ENCODE measurements around the gene ITPK1.

ITPK1 gene

GRCh38 chr14:93010130-93010499, 105.6 kb downstream of the ITPK1 start:
- no peak for DNase-seq (ENCODE audit: insufficient read length, low spot score)
- no peak for FAIRE-seq
- TF ChIP-seq, protein P1, sequence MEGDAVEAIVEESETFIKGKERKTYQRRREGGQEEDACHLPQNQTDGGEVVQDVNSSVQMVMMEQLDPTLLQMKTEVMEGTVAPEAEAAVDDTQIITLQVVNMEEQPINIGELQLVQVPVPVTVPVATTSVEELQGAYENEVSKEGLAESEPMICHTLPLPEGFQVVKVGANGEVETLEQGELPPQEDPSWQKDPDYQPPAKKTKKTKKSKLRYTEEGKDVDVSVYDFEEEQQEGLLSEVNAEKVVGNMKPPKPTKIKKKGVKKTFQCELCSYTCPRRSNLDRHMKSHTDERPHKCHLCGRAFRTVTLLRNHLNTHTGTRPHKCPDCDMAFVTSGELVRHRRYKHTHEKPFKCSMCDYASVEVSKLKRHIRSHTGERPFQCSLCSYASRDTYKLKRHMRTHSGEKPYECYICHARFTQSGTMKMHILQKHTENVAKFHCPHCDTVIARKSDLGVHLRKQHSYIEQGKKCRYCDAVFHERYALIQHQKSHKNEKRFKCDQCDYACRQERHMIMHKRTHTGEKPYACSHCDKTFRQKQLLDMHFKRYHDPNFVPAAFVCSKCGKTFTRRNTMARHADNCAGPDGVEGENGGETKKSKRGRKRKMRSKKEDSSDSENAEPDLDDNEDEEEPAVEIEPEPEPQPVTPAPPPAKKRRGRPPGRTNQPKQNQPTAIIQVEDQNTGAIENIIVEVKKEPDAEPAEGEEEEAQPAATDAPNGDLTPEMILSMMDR (IDR thresholded peaks at IDR 0.05; ENCODE audit: insufficient read depth, missing control alignments): no peak

DNA sequence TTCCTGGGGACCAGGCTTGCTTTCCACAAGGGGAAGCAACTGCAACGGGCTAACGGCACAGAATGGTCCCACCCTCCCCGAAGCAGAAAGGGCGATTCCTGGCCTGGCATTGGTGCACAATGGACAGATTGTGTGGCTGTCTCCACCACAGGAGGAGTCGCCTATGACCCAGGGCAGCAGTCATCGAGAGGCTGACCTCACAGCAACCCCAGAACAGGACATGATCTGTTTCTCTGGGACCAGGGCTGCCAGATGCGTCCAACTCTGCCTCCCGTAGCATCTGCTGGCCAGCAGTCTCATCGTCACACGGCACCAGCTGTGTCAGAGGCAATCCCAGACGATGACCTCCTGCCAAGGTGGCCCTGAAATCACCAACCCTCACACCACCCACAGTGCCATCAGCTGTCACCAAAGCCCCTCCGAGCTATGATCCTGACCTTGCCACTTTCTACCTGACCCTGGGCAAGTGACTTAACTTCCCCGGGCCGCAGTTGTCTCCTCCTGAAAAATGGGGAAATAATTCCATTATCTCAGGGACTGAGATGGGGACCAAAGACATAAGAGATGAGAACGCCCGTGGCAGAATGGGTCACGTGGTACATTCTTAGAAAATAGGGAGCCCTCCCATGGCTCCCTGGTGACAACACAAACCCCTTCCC, 106.1 kb downstream of the ITPK1 start:
- TF ChIP-seq, protein P1 (IDR thresholded peaks at IDR 0.05; ENCODE audit: insufficient read depth, missing control alignments): no peak
- no peak for DNase-seq (ENCODE audit: insufficient read length, low spot score)
- no peak for FAIRE-seq

DNA sequence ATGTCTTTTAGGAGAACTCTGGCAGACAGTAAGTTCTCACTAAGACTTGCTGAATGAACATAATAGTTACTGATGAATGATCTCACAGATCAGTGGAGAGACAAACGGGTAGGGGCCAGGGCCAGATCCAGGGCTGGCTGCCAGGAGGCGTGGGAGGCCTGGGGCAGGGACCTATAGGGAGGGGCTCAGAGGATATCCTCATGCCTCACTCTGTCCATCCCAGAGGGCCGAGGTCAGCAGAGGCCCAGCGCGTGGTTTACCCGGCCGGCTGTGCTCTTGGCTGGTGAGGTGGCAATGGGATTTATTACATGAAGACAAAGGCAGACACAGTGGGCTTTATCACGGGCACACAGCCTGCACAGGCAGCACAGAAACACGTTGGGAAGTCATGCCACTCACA, 107.3 kb downstream of the ITPK1 start:
- no peak for FAIRE-seq
- TF ChIP-seq, protein P1 (IDR thresholded peaks at IDR 0.05; ENCODE audit: insufficient read depth, missing control alignments): no peak
- no peak for DNase-seq (ENCODE audit: insufficient read length, low spot score)

- TF ChIP-seq, protein P1 (IDR thresholded peaks at IDR 0.05; ENCODE audit: insufficient read depth, missing control alignments): no peak
- DNase-seq (ENCODE audit: insufficient read length, low spot score) (no peak), FAIRE-seq (no peak)
Observed at GRCh38 chr14:93007225-93007997, 108.3 kb downstream of the ITPK1 start.

DNA sequence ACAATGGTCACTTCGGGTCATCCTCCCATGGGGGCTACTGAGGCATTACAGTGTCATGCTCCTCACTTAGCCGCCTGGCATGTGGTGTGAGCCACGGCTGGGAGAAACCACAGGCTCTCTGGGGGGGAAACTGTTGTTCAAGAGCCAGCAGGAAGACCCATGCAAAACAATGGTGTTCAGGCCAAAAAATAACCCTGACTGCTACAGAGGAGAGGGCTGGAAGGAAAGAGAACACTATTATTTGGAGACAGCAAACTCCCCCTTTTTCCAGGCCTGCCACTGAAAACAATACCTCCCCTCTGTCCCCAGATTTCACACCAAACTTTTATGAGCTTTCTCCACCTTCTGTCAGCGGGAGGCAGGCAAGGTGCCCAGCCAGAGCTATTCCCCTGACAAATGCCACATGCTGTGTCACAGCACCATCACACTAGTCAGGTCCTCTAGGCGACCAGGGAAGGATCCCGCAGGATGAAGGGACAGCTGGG, 109.1 kb downstream of the ITPK1 start:
- DNase-seq (ENCODE audit: insufficient read length, low spot score) (no peak), FAIRE-seq (no peak)
- TF ChIP-seq, protein P1 (IDR thresholded peaks at IDR 0.05; ENCODE audit: insufficient read depth, missing control alignments): no peak

DNA sequence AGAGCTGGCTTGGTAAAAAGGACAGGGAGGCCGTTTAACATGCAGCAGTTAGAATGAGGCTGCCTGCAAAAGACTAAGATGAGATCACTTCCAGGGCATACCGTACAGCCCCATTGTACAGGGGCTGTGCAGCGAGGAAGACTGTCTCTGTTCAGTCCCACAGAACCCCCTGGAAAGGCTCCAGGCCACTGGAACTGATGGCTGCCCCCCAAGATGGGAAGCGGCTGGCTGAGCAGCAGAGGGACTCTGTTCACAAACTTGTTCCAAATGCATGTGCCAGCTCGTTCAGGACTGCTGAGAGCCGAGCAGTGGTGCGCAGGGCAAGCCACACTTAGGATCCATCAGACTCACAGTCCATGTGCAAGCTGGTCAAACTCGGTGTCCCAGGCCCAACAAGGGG, 109.9 kb downstream of the ITPK1 start:
- DNase-seq (ENCODE audit: insufficient read length, low spot score): no peak
- TF ChIP-seq, protein P1 (IDR thresholded peaks at IDR 0.05; ENCODE audit: insufficient read depth, missing control alignments): no peak
- no peak for FAIRE-seq

All from D721Med (cell line).